Measurements from ENCODE around the gene ZCCHC10.
"Not testable (repeated sequence)": the region's sequence is repeated elsewhere in the genome, so short reads cannot be mapped to it uniquely, and the experiment has no call there.

Gene ZCCHC10

DNA sequence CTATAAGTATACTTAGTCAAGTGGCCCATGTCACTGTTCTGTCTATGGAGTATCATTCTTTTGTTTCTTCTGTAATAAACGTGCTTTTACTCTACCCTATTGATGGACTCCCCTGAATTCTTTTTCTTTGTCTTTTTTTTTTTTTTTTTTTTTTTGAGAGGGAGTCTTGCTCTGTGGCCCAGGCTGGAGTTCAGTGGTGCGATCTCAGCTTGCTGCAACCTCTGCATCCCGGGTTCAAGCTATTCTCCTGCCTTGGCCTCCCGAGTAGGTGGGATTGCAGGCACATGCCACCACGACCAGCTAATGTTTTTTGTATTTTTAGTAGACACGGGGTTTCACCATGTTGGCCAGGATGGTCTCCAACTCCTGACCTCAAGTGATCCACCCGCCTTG lies 53.9 kb downstream of the ZCCHC10 start:
- not testable (repeated sequence) for DNase-seq

DNA sequence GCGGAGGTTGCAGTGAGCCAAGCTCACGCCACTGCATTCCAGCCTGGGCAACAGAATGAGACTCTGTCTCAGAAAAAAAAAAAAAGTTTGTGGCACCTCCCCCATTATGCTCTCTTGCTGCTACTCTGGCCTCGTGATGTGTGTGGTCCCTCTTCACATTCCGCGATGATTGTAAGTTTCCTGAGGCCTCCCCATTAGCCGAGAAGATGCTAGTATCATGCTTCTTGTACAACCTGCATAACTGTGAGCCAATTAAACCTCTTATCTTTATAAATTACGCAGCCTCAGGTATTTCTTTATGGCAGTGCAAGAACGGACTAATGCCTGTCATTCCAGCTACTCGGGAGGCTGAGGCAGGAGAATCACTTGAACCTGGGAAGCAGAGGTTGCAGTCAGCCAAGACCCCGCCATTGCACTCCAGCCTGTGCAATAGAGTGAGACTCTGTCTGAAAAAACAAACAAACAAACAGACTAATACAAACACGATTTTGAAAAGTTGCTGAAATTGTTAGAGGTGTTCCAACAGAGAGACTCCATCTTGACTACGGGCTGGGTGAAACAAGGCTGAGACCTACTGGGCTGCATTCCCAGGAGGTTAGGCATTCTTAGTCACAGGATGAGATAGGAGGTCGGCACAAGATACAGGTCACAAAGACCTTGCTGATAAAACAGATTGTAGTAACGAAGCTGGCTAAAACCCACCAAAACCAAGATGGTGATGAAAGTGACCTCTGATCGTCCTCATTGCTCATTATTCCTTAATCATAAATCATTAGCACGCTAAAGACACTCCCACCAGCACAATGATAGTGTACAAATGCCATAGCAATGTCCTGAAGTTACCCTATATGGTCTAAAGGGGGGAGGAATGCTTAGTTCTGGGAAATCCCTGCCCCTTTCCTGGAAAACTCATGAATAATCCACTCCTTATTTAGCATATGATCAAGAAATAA lies 54.6 kb downstream of the ZCCHC10 start:
- no peak for DNase-seq

DNA sequence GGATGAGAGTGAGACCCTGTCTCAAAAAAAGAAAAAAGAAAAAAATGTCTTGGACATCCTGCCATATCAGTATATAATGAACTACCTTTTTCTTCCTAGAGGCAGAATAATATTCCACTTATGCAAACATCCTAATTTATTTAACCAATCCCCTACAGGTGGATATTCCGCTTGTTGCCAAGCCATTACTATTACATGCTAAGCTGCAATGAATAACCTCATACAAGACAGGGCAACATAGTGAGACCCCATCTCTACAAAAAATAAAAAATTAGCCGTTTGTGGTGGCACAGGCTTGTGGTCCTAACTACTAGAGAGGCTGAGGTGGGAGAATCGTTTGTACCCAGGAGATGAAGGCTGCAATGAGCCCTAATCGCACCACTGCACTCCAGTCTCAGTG lies 61.2 kb downstream of the ZCCHC10 start:
- DNase-seq, result no peak

DNA sequence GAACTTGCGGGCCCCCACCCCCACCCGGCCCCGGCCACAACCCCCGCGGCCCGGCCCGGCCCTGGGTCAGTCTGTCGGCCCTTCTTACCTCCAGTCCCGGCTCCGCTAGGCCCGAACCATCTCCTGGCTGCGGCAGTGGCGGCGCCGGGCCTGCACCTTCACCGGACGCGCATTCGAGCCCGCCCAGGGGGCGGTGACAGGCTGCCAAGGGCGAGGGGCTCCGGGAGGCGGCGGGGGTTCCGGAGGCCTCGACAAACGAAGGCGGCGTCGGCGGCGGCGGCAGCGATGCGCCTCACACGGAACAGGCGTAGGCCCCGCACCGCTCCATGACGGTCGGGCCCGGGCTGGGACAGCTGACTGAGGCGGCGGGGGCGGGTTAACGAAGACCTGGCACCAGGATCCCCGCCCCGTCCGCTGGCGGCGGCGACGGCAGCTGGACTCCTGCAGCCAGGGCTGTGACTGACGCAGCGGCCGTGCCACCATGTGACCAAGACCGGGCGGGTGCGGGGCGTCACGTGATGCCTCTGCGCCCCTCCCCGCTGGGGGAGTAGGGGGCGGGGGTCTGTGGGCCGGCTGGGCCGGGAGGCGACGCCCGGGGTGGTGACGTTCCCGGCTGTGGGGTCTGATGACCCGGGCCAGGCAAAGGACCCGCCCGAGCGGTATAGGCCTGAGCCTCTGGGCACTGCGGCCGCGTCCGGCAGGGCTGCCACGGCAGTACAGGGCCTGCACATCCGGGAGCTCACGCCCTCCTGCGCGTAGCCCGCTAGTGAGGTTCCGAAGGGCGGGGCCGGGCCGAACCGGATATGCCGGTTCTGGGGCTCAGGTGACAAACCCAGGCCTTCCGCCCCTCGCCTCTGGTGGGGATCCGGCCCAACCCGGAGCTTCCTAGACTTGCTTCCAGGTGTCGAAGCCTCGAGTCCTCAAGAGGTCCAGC lies 62.9 kb downstream of the ZCCHC10 start, which contains the start of gene AFF4:
Gene AFF4 (minus strand): TSS at position 464 of the 934 bp plus-strand sequence. CDS start 26,445 bp downstream, outside the sequence.
- peak; percentile 82 for DNase-seq

DNA sequence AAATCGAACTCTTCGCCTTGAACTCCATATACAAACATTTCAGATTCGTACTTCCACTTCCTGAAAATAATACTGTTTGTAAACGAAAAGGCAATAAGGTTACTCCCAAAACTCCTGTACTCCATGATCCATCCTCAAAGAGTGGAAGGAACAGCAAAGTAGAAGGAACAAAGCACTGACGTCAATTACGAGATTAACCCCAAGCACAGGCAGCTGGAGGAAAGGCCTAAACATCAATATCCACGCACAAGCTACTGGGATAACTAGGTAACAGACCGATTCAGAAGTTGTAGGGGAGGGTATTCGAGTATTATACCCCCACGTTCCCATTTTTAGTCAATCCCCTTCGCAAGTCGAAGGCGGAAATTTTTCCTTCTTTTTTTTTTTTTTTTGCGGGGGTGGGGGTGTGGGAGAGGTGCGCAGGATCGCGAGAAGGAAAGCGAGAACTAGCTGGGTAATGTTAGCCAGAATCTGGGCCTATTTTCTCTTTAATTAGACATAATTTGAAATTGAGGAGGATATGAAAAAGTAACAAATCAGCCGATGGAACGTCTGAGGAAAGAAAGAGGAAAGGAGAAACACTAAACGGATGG lies 63.8 kb downstream of the ZCCHC10 start:
- no peak for DNase-seq

DNA sequence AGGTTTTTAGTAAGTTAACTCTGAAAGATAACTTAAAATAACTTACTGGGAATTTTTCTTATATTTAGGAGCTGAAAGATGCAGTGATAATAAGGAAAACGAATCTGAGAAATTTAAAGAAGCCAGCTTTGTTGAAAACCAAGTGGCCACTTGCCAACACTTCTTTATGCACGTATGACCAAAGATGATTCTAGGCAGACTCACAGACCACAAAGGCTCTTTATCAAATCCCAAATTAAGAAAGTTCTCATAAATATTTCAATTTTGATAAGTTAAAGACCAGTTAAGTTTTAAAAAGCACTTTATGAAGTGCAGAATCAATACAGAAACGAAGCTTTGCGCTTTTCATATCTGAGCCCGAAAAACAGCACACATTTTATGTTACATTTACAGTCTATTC lies 64.5 kb downstream of the ZCCHC10 start:
- DNase-seq, result no peak

DNA sequence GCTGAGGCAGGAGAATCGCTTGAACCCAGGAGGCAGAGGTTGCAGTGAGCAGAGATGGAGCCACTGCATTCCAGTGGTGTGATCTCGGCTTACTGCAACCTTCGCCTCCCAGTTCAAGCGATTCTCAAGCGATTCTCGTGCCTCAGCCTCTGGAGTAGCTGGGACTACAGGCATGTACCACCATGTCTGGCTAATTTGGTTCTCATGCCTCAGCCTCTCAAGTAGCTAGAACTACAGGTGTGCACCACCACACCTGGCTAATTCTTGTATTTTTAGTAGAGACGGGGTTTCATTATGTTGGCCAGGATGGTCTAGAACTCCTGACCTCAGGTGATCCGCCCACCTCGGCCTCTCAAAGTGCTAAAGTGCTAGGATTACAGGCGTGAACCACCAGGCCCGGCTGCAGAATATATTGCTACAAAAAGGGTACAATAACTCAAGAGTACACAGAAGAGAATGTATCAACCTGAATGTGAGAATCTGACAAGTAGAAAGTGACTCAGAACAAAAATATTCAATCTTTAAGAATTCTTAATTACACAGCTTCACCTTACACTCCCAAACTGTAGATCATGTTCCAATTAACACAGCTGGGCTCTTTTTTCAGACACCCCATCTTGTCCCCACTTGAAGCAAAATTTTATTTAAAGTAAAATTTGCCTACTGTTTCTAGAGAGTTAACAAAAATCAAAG lies 65.1 kb downstream of the ZCCHC10 start:
- not testable (repeated sequence) for DNase-seq

DNA sequence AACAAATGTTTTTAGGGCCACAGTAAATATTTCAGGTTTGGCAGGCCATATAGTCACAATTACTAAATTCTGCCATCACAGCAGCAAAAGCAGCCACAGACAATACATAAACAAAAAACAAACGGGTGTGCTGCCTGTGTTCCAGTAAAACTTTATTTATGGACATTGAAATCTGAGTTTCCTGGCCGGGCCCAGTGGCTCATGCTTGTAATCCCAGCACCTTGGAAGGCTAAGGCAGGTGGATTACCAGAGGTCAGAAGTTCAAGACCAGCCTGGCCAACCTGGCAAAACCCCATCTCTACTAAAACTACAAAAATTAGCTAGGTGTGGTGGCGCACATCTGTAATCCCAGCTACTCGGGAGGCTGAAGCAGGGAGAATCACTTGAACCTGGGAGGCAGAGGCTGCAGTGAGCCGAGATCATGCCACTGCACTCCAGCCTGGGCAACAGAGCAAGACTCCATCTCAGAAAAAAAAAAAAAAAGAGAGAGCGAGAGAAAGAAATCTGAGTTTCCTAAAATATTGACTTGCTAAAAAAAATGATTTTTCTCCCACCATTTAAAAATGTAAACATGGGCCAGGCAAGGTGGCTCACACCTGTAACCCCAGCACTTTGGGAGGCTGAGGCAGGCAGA lies 70.1 kb downstream of the ZCCHC10 start:
- not testable (repeated sequence) for DNase-seq

DNA sequence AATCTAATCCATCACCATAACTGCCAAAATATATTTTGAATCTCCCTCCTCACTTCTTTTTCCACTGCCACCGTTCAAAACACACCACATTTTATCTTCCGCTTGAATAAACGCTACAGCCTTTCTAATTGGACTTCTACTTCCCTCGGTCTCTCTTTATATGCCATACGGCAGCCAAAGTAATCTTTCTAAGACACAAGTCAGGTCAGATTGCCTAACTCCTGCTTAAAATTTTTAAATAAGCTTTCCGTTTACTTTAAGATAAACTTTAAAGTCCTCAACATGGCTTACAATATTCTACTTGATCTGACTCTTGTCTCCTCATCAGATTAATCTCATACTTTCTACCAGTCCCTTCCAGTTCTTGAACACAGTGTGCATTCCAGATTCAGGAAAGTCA lies 72.6 kb downstream of the ZCCHC10 start:
- no peak for DNase-seq

DNA sequence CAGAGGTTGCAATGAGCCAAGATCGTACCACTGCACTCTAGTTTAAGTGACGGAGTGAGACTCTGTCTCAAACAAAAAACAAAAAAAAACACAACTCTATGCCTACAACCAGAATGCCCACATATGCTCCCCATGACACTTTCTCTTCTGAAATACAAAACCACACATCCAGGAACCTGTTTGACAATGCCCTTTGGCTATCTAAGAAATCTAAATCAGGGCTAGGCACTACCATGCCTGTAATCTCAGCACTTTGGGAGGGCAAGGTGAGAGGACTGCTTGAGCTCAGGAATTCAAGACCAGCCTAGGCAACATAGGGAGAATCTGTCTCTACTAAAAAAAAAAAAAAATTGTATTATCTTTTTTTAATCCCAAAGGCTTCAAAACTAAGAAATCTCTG lies 73.5 kb downstream of the ZCCHC10 start:
- DNase-seq, result no peak

DNA sequence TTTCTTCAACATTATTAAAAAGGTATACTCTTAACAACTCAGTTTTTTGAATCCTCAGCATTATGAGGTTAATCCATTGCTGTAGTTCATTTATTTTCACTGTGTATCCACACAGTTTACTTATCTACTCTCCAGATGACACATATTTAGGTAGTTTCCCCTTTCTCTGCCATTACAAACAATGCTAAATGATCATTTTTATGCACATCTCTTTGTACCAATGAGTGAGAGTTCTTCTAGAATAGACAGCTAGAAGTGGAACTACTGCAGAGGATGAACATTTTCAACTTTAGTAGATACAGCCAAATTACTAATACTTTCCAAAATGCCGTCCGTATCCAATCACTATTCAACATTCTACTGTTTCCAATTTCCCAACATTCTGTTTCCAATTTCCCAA lies 74.5 kb downstream of the ZCCHC10 start:
- no peak for DNase-seq

DNA sequence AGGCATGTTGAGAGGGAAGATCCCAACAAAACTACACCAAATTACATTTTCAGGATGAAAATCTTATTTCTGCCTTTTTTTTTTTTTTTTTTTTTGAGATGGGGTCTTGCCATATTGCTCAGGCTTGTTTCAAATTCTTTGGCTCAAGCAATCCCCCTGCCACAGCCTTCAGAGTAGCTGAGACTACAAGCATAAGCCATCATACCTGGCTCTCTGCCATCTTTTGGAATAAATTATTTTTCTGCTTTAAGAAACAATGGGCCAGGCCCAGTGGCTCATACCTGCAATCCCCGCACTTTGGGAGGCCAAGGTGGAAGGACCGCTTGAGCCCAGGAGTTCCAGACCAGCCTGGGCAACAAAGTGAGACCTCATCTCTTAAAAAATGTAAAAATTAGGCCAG lies 77.2 kb downstream of the ZCCHC10 start:
- no peak for DNase-seq

DNA sequence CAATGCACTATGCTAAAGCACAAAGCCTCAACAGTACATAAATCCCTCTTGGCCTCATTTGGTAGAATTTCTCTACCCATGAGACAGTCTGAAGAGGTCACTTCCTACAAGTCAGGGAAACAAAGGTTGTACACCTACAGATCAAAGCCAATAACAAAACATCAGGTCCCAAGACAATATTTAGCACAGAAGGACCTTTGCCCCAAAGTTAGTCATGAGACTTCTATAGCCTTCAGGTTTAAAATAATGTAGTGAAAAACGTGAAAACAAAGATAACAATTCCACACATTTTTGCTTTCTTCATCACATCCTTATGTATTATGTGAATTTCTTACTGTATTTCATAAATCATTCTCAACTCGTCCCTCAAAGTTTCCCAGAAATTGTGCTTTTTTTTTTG lies 78.7 kb downstream of the ZCCHC10 start:
- DNase-seq, result no peak

Measured in stimulated activated CD4-positive, alpha-beta T cell treated with anti-CD3 and anti-CD28 coated beads, Interleukin-12 subunit alpha, Interleukin-12 subunit beta, amount 100 ng/mL, for 4 hours (primary cell).